H7 (cell line): ENCODE results near the gene BLOC1S5. TPM values are rescaled to one million over a fixed set of nuclear protein-coding genes. Genes with fewer than 3 reads are reported as not detected.
A peak's percentile ranks its signal among the peaks of the same experiment; 100 is the strongest.
"Not testable (repeated sequence)": the region's sequence is repeated elsewhere in the genome, so short reads cannot be mapped to it uniquely, and the experiment has no call there.

Experiments
- DNase-seq: peaks from one replicate; pipeline ENCODE4 v3.0.0; 2012
- H3K27me3 ChIP-seq: 2 replicates; pipeline ENCODE4 v1.6.0; 2011; ENCODE audit warnings: mild to moderate bottlenecking, low read length; ENCODE audit not compliant: control insufficient read depth, insufficient read depth
- H3K36me3 ChIP-seq: replicated peaks from 2 replicates; pipeline ENCODE4 v1.5.1; 2011; ENCODE audit warnings: low read length; ENCODE audit not compliant: control insufficient read depth, insufficient read depth
- H3K4me3 ChIP-seq: 2 replicates; pipeline ENCODE4 v1.5.1; 2011; ENCODE audit warnings: low read depth, mild to moderate bottlenecking, control low read depth, low read length, moderate library complexity; ENCODE audit not compliant: insufficient read depth
- total RNA-seq: library from RNA; depleted of rRNA; stranded (reverse); fragments of >200 nt; shearing (Covaris generic); gene quantifications from 2 replicates; pipeline ENCODE4 v1.2.3, GENCODE V29; 2014

Gene BLOC1S5
- total RNA-seq, 1 experiment from 2014 or later = 15.6 TPM

GRCh38 chr6:8000636-8001035, 63.6 kb downstream of the BLOC1S5 start:
- H3K27me3 ChIP-seq = no peaks in the 10 kb centered on the region
- no peaks in the 10 kb centered on the region for H3K36me3 ChIP-seq
- no peak overlapping the region for H3K4me3 ChIP-seq
- DNase-seq = no peak

DNA sequence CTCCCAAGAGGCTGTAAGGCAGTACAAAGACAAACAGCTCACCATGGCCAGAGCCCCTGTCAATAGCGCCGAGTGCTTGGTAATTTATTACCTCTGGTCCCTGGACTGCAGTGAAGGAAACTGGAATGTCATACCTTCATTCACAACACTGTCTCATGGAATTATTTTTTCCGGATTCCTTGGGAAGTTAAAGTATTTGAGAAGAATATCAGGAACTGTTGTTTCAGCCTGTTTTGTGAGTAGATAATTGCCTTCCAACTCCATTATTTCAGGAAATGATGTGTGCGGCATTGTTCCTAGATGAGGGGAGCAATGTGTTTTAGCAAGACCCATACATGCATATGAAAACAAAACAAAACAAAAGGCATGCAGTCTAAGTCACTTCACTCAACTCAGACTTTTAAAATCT, 64.0 kb downstream of the BLOC1S5 start:
- Histone ChIP-seq H3K4me3 (no peak overlapping the region), H3K36me3 (no peaks in the 10 kb centered on the region), H3K27me3 (no peaks in the 10 kb centered on the region)
- no peak for DNase-seq

DNA sequence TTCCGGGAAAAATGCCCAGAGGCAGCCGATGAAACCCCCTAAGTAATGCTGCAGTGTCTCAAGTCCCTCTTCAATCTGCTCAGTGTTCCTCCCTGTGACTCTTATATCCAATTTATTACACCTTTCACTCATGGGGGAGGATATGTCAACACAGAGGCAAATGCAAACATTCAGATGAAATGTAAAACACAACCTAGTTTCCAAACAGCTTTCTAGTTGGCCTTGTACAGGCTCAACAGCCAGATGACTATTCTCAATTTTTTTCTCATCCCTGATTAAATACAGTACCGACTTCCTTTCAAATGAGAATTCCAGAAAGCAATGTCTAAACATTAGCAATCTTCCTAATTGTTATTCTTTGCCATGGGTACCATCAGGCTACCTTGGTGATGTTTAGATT, 65.0 kb downstream of the BLOC1S5 start:
- no peaks in the 10 kb centered on the region for H3K27me3 ChIP-seq
- no peaks in the 10 kb centered on the region for H3K36me3 ChIP-seq
- H3K4me3 ChIP-seq = no peak overlapping the region
- no peak for DNase-seq

DNA sequence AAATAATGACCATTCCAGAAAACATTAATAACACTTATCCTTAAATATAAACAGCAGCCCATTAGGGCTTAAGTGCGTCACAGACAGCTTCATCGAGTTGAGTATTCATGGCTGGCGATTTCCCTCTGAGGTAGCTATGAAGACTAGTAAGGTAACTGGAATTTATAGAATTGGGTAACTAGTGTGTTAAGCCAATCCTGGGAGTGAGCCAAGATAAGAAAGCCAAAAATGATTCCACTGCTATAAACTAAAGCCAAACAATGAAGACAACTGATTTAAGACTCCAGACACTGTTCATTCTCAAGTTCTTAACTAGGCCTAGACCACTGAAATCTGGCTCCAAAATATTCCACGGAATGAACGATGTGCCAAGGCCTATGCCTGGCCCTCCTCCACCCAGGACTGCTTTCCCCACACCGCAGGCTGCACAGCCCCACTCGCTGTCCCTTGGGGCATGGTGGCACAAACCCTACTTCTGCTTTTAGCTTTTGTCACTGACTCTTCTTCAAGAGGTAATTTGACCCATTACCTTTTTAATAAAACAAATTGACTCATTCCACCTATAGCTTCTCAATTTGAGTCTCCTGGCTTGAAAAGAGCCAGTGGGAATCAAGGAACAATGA, 66.0 kb downstream of the BLOC1S5 start:
- no peak overlapping the region for H3K4me3 ChIP-seq
- no peaks in the 10 kb centered on the region for H3K27me3 ChIP-seq

GRCh38 chr6:7997286-7997685, 66.9 kb downstream of the BLOC1S5 start:
- Histone ChIP-seq H3K36me3 (no peaks in the 10 kb centered on the region), H3K4me3 (no peak overlapping the region), H3K27me3 (no peaks in the 10 kb centered on the region)
- no peak for DNase-seq

More for the DNA sequence above, 66.0 kb downstream of the BLOC1S5 start:
- DNase-seq = no peak
- H3K36me3 ChIP-seq = no peaks in the 10 kb centered on the region

GRCh38 chr6:7996538-7997111, 67.6 kb downstream of the BLOC1S5 start:
- no peak for DNase-seq
- Histone ChIP-seq H3K27me3 (no peaks in the 10 kb centered on the region), H3K36me3 (no peaks in the 10 kb centered on the region), H3K4me3 (no peak overlapping the region)

- Histone ChIP-seq H3K27me3 (no peaks in the 10 kb centered on the region), H3K36me3 (no peaks in the 10 kb centered on the region), H3K4me3 (no peak overlapping the region)
- peak; percentile 27 for DNase-seq
These were observed 70.2 kb downstream of the BLOC1S5 start for GRCh38 chr6:7993952-7994351.

DNA sequence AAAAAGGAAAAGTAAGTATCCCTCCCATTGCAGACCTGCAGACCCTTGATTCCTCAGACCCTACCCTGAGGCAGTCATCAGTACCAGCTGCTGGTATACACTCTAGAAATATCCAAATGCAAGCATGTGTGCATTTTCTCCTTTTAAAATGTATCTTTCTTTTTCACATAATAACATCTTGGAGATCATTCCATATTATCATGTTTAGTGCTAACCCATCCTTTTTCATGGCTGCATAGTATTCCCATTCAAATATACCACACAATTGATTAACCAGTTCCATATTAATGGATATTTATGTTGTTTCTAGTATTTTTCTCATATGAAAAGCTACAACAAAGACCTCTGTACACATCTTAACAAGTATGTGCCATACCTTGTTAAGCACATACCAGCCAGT, 70.8 kb downstream of the BLOC1S5 start:
- no peaks in the 10 kb centered on the region for H3K36me3 ChIP-seq
- no peak overlapping the region for H3K4me3 ChIP-seq
- DNase-seq = no peak
- no peaks in the 10 kb centered on the region for H3K27me3 ChIP-seq

DNA sequence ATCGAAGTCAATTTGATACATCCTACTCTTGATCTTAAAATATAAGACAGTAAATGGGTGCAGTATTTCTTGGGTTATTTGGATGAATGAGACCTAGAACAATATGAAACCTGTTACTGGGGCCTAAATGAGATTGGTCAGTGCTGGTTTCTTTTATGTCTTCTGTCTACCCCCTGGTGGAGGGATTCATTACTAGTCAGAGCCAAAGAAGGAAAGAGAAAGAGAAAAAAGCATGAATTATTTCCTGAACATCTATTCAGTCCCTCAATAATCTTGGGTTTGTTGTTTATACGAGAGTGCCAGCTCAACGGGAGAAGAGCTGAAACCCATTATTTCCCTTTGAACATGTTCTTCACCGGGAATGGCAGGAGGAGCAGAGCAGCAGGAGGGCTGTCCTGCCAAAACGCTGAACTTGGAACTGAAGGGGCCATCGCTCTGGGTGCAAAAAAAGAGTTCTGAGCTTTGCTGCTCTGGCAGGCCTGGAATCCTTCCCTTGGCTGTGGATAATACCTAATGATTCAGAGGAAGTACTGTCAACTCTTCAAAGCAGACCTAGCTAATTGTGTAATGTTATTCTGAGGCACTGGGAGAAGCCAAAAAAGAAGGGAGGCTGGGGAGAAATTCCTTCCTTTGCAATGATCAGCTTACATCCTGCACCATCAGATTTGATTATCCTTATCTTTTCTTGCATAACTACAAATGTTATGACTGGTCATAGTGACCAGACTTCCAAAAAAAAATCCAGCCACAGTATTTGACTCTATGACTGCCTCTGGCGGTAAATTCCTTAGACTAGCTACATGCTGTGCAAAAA, 72.0 kb downstream of the BLOC1S5 start:
- Histone ChIP-seq H3K4me3 (no peak overlapping the region), H3K27me3 (no peaks in the 10 kb centered on the region), H3K36me3 (no peaks in the 10 kb centered on the region)
- peak; percentile 58 for DNase-seq

- H3K4me3 ChIP-seq = no peak overlapping the region
- no peaks in the 10 kb centered on the region for H3K27me3 ChIP-seq
- H3K36me3 ChIP-seq = no peaks in the 10 kb centered on the region
- DNase-seq = no peak
These were observed 72.7 kb downstream of the BLOC1S5 start for GRCh38 chr6:7991536-7991935.

GRCh38 chr6:7986219-7986618, 78.0 kb downstream of the BLOC1S5 start:
- Histone ChIP-seq H3K27me3 (no peaks in the 10 kb centered on the region), H3K4me3 (no peak overlapping the region), H3K36me3 (no peaks in the 10 kb centered on the region)
- DNase-seq = no peak

- H3K4me3 ChIP-seq, H3K27me3 ChIP-seq, DNase-seq, H3K36me3 ChIP-seq: not testable (repeated sequence)
These were observed 80.2 kb downstream of the BLOC1S5 start for GRCh38 chr6:7983967-7984366.

- H3K27me3 ChIP-seq = no peaks in the 10 kb centered on the region
- DNase-seq = no peak
- no peak overlapping the region for H3K4me3 ChIP-seq
- no peaks in the 10 kb centered on the region for H3K36me3 ChIP-seq
These were observed 84.4 kb downstream of the BLOC1S5 start for GRCh38 chr6:7979831-7980230.

GRCh38 chr6:7978736-7979135, 85.5 kb downstream of the BLOC1S5 start:
- H3K27me3 ChIP-seq = no peaks in the 10 kb centered on the region
- H3K4me3 ChIP-seq = no peak overlapping the region
- no peaks in the 10 kb centered on the region for H3K36me3 ChIP-seq
- no peak for DNase-seq

DNA sequence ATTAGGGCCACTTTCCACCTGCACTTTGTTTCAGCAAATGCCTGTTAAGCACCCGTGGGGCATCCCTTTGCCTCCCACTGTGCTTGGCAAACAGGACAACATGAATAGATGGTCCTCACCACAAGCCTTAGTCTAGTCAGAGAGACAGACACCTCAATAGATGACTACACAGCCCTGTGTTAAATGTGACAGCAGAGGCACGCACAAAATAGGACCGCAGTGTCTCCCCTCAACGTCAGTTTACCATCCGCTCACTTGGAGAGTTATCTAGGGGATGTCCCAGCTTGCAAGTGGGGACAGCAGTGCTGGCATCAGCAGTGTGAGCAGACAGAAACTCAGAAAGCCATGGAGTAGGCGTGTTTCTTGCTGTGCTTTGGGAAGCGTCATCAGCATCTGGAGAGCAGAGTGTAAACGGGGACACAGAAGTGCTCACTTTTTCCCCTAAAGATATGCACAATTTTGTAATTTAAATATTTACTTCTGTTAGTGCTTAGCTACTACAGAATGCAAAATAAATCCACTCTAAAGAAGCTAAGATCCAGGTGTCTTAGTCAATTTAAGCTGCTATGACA, 87.6 kb downstream of the BLOC1S5 start:
- no peak overlapping the region for H3K4me3 ChIP-seq
- H3K27me3 ChIP-seq = no peaks in the 10 kb centered on the region
- no peaks in the 10 kb centered on the region for H3K36me3 ChIP-seq
- no peak for DNase-seq
